ENCODE results near the gene PTPRM. TPM values are rescaled to one million over a fixed set of nuclear protein-coding genes. Genes with fewer than 3 reads are reported as not detected.

Gene PTPRM
- total RNA-seq, 1 experiment from 2014 or later: 1.6 TPM

DNA sequence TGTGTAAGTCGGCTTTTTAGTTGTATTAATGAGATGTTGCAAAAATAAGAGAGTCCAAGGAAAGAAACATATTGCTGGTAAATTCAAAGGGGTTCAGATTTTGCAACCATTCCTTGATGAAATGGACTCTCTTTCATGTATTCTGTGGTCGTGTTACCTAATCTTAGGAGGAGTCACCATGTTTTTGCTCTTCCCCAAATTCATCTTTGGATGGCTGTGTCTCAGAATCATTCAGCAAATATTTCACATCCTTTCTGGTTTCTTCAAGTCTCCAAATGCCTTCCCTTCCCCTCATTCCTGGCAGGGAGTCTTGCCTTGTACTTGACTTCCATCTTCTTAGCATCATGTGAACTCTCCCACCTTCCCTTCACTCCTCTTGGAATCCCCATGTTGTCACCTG, 66.1 kb downstream of the PTPRM start:
- H3K4me3 ChIP-seq (ENCODE audit: low read depth in 2 of 2, low read length in 2 of 2): no peak overlapping the region
- CTCF ChIA-PET: no interaction called here

GRCh38 chr18:7635948-7636347, 68.8 kb downstream of the PTPRM start:
- CTCF ChIA-PET: no interaction called here
- H3K27me3 ChIP-seq (ENCODE audit: control insufficient read depth, insufficient read depth, low read length): no peaks in the 10 kb centered on the region
- H3K36me3 ChIP-seq (ENCODE audit: control insufficient read depth, insufficient read depth, low read length): no peaks in the 10 kb centered on the region
- no peaks in the 10 kb centered on the region for H3K4me1 ChIP-seq (ENCODE audit: control insufficient read depth, insufficient read depth, low read length)
- POLR2A ChIA-PET: no interaction called here
- no TSS peak for BruUV-seq (replicated peaks)
- no peaks in the 10 kb centered on the region for H3K9me3 ChIP-seq (ENCODE audit: control insufficient read depth, insufficient read depth, low read depth, low read length)
- no peak for ATAC-seq
- in situ Hi-C loops (cut with HindIII; ENCODE audit: low pct_unique_long_range_greater_than_20kb, low sequenced_read_pairs): no loop called here
- no peak overlapping the region for H3K4me3 ChIP-seq (ENCODE audit: low read depth in 2 of 2, low read length in 2 of 2)
- no peak overlapping the region for H3K27ac ChIP-seq (ENCODE audit: low read length)
- intact Hi-C loops (cut with micrococcal nuclease; ENCODE audit: unreplicated experiment): no loop called here
- DNase-seq (ENCODE audit: low read depth, low spot score): no peak
- TF ChIP-seq CTCF (IDR thresholded peaks at IDR 0.05) (no peak), SIN3A (IDR thresholded peaks at IDR 0.05; ENCODE audit: borderline replicate concordance, insufficient read depth, low read depth, low read length) (no peak), REST (IDR thresholded peaks at IDR 0.05; ENCODE audit: insufficient read depth in 1 of 2, low read depth in 2 of 2, low read length in 1 of 2) (no peak), POLR2AphosphoS5 (IDR thresholded peaks at IDR 0.05; ENCODE audit: low read depth, low read length) (no peak), TCF7L2 (IDR thresholded peaks at IDR 0.05; ENCODE audit: low read depth, low read length) (no peak)

More for the DNA sequence above, 66.1 kb downstream of the PTPRM start:
- ATAC-seq: no peak
- Histone ChIP-seq H3K27ac (ENCODE audit: low read length) (no peak overlapping the region), H3K9me3 (ENCODE audit: control insufficient read depth, insufficient read depth, low read depth, low read length) (no peaks in the 10 kb centered on the region), H3K36me3 (ENCODE audit: control insufficient read depth, insufficient read depth, low read length) (no peaks in the 10 kb centered on the region), H3K4me1 (ENCODE audit: control insufficient read depth, insufficient read depth, low read length) (no peaks in the 10 kb centered on the region), H3K27me3 (ENCODE audit: control insufficient read depth, insufficient read depth, low read length) (no peaks in the 10 kb centered on the region)
- in situ Hi-C loops (cut with HindIII; ENCODE audit: low pct_unique_long_range_greater_than_20kb, low sequenced_read_pairs) (no loop called here), intact Hi-C loops (cut with micrococcal nuclease; ENCODE audit: unreplicated experiment) (no loop called here)
- DNase-seq (ENCODE audit: low read depth, low spot score): no peak
- BruUV-seq (replicated peaks): no TSS peak
- POLR2A ChIA-PET: no interaction called here
- no peak for TF ChIP-seq TCF7L2 (IDR thresholded peaks at IDR 0.05; ENCODE audit: low read depth, low read length)
- TF ChIP-seq REST (IDR thresholded peaks at IDR 0.05; ENCODE audit: insufficient read depth in 1 of 2, low read depth in 2 of 2, low read length in 1 of 2): no peak
- TF ChIP-seq SIN3A (IDR thresholded peaks at IDR 0.05; ENCODE audit: borderline replicate concordance, insufficient read depth, low read depth, low read length): no peak
- no peak for TF ChIP-seq POLR2AphosphoS5 (IDR thresholded peaks at IDR 0.05; ENCODE audit: low read depth, low read length)
- TF ChIP-seq CTCF (IDR thresholded peaks at IDR 0.05): no peak

Data from Panc1 (cell line).